ENCODE measurements around the gene IFT122. TPM values are rescaled to one million over a fixed set of nuclear protein-coding genes. Genes with fewer than 3 reads are reported as not detected.

IFT122 gene
- total and polyA plus RNA-seq, 3 donors from 2014 or later: 125 to 218 (median 168) TPM

GRCh38 chr3:129520960-129521359, 80.9 kb downstream of the IFT122 start:
- WGBS, 2 donors: 68 to 79% methylated on average over 3 to 4 of the region's 4 CpGs
- Histone ChIP-seq H3K27ac (no peak overlapping the region), H3K4me1 (no peaks in the 10 kb centered on the region), H3K27me3 (no peaks in the 10 kb centered on the region), H3K36me3 (ENCODE audit: low read depth, missing control alignments) (no peaks in the 10 kb centered on the region), H3K9me3 (no peaks in the 10 kb centered on the region), H3K4me3 (no peak overlapping the region)
- no peak for DNase-seq
- TF ChIP-seq POLR2A (IDR thresholded peaks at IDR 0.05) (no peak), CTCF (IDR thresholded peaks at IDR 0.05) (no peak)
- intact Hi-C loops (cut with DNase I; ENCODE audit: low total_unique reads): no loop called here

- Histone ChIP-seq H3K4me1 (no peaks in the 10 kb centered on the region), H3K4me3 (no peak overlapping the region), H3K27me3 (no peaks in the 10 kb centered on the region), H3K27ac (no peak overlapping the region), H3K36me3 (ENCODE audit: low read depth, missing control alignments) (no peaks in the 10 kb centered on the region), H3K9me3 (no peaks in the 10 kb centered on the region)
- intact Hi-C loops (cut with DNase I; ENCODE audit: low total_unique reads): no loop called here
- 78 to 84% methylated on average over 8 of the region's 8 CpGs for WGBS, 2 donors
- no peak for DNase-seq
- TF ChIP-seq POLR2A (IDR thresholded peaks at IDR 0.05): no peak
- no peak for TF ChIP-seq CTCF (IDR thresholded peaks at IDR 0.05)
These were observed 81.6 kb downstream of the IFT122 start for GRCh38 chr3:129521611-129522010.

GRCh38 chr3:129522953-129523352, 82.9 kb downstream of the IFT122 start:
- Histone ChIP-seq H3K36me3 (ENCODE audit: low read depth, missing control alignments) (no peaks in the 10 kb centered on the region), H3K4me1 (no peaks in the 10 kb centered on the region), H3K27me3 (no peaks in the 10 kb centered on the region), H3K4me3 (no peak overlapping the region), H3K27ac (no peak overlapping the region), H3K9me3 (no peaks in the 10 kb centered on the region)
- TF ChIP-seq CTCF (IDR thresholded peaks at IDR 0.05) (no peak), POLR2A (IDR thresholded peaks at IDR 0.05) (no peak)
- intact Hi-C loops (cut with DNase I; ENCODE audit: low total_unique reads): no loop called here
- no peak for DNase-seq
- WGBS, 2 donors: 93% methylated on average over 3 to 5 of the region's 5 CpGs

GRCh38 chr3:129524081-129524480, 84.1 kb downstream of the IFT122 start:
- Histone ChIP-seq H3K27ac (no peak overlapping the region), H3K4me1 (no peaks in the 10 kb centered on the region), H3K27me3 (no peaks in the 10 kb centered on the region), H3K9me3 (no peaks in the 10 kb centered on the region), H3K36me3 (ENCODE audit: low read depth, missing control alignments) (no peaks in the 10 kb centered on the region), H3K4me3 (no peak overlapping the region)
- no peak for DNase-seq
- 90 to 95% methylated on average over 3 to 4 of the region's 4 CpGs for WGBS, 2 donors
- no peak for TF ChIP-seq POLR2A (IDR thresholded peaks at IDR 0.05)
- TF ChIP-seq CTCF (IDR thresholded peaks at IDR 0.05): no peak
- intact Hi-C loops (cut with DNase I; ENCODE audit: low total_unique reads): no loop called here

- DNase-seq: no peak
- Histone ChIP-seq H3K27ac (no peak overlapping the region), H3K27me3 (no peaks in the 10 kb centered on the region), H3K36me3 (ENCODE audit: low read depth, missing control alignments) (no peaks in the 10 kb centered on the region), H3K4me3 (no peak overlapping the region), H3K4me1 (no peaks in the 10 kb centered on the region), H3K9me3 (no peaks in the 10 kb centered on the region)
- TF ChIP-seq POLR2A (IDR thresholded peaks at IDR 0.05) (no peak), CTCF (IDR thresholded peaks at IDR 0.05) (no peak)
- intact Hi-C loops (cut with DNase I; ENCODE audit: low total_unique reads): no loop called here
- 84 to 86% methylated on average over 8 of the region's 8 CpGs for WGBS, 2 donors
These were observed 85.4 kb downstream of the IFT122 start for GRCh38 chr3:129525341-129525968.

Measured in testis (tissue), 3 donors.